OCI-LY1 (cell line): ENCODE measurements around the gene SLC25A13.

Source experiments
- H2AFZ ChIP-seq: fragments of 200-600 bp; sonication (generic), shearing (Covaris generic); 2 replicates; pipeline ENCODE4 v1.6.0; 2014; ENCODE audit warnings: antibody characterized with exemption, mild to moderate bottlenecking, low read length
- H3F3A ChIP-seq: fragments of 200-600 bp; sonication (generic), shearing (Covaris generic); 2 replicates; pipeline ENCODE4 v1.6.0; 2014; ENCODE audit warnings: mild to moderate bottlenecking, antibody characterized with exemption, low read length, moderate library complexity; ENCODE audit not compliant: insufficient read depth
- H3K27ac ChIP-seq: fragments of 200-600 bp; sonication (generic); 2 replicates; pipeline ENCODE4 v1.5.1; 2014; ENCODE audit warnings: low read length, mixed run types, mild to moderate bottlenecking, low read depth; ENCODE audit not compliant: poor library complexity, severe bottlenecking
- H3K27me3 ChIP-seq: fragments of 200-600 bp; sonication (generic); 2 replicates; pipeline ENCODE4 v1.6.0; 2014; ENCODE audit warnings: antibody characterized with exemption, mild to moderate bottlenecking, low read length, moderate library complexity; ENCODE audit not compliant: insufficient read depth
- H3K36me3 ChIP-seq: fragments of 200-600 bp; sonication (generic); 2 replicates; pipeline ENCODE4 v1.6.1; 2014; ENCODE audit warnings: mild to moderate bottlenecking, antibody characterized with exemption, low read length, moderate library complexity, mixed read lengths; ENCODE audit not compliant: insufficient read depth
- H3K4me1 ChIP-seq: fragments of 200-600 bp; sonication (generic); 2 replicates; pipeline ENCODE4 v1.5.1; 2014; ENCODE audit warnings: mild to moderate bottlenecking, low read length, moderate library complexity; ENCODE audit not compliant: insufficient read depth, severe bottlenecking
- H3K4me2 ChIP-seq: fragments of 200-600 bp; sonication (generic), shearing (Covaris generic); 2 replicates; pipeline ENCODE4 v1.6.1; 2014; ENCODE audit warnings: low read length
- H3K4me3 ChIP-seq: fragments of 200-600 bp; sonication (generic); 2 replicates; pipeline ENCODE4 v1.5.1; 2014; ENCODE audit warnings: low read length, low read depth, mild to moderate bottlenecking, mixed read lengths; ENCODE audit not compliant: poor library complexity, severe bottlenecking
- H3K79me2 ChIP-seq: fragments of 200-600 bp; shearing (Covaris generic); 2 replicates; pipeline ENCODE4 v1.6.1; 2016; ENCODE audit warnings: mixed run types, low read length, mixed read lengths; ENCODE audit not compliant: insufficient read depth
- H3K9ac ChIP-seq: fragments of 200-600 bp; sonication (generic), shearing (Covaris generic); 2 replicates; pipeline ENCODE4 v1.6.1; 2014; ENCODE audit warnings: mild to moderate bottlenecking, low read length, mixed read lengths
- H3K9me2 ChIP-seq: fragments of 200-600 bp; sonication (generic), shearing (Covaris generic); 2 replicates; pipeline ENCODE4 v1.6.1; 2014; ENCODE audit warnings: low read depth, mild to moderate bottlenecking, low read length, mixed read lengths
- H3K9me3 ChIP-seq: fragments of 200-600 bp; shearing (Covaris generic); 2 replicates; pipeline ENCODE4 v1.6.1; 2014; ENCODE audit warnings: low read length, mixed read lengths
- H4K20me1 ChIP-seq: fragments of 200-600 bp; sonication (generic), shearing (Covaris generic); 2 replicates; pipeline ENCODE4 v1.6.0; 2016; ENCODE audit warnings: mild to moderate bottlenecking, low read length; ENCODE audit not compliant: insufficient read depth
- EZH2 ChIP-seq: fragments of 200-600 bp; sonication (generic), shearing (Covaris generic); IDR thresholded peaks from 2 replicates; pipeline ENCODE4 v1.8.0; 2017; ENCODE audit warnings: borderline replicate concordance, mixed run types, mild to moderate bottlenecking, antibody characterized with exemption, low read length, moderate library complexity, mixed read lengths
- TF ChIP-seq, protein P1 (sequence below): fragments of 200-600 bp; sonication (generic), shearing (Covaris generic); IDR thresholded peaks from 2 replicates; pipeline ENCODE4 v1.5.1; 2017; ENCODE audit warnings: mild to moderate bottlenecking, antibody characterized with exemption, low read length, moderate library complexity, mixed read lengths

The SLC25A13 gene

DNA sequence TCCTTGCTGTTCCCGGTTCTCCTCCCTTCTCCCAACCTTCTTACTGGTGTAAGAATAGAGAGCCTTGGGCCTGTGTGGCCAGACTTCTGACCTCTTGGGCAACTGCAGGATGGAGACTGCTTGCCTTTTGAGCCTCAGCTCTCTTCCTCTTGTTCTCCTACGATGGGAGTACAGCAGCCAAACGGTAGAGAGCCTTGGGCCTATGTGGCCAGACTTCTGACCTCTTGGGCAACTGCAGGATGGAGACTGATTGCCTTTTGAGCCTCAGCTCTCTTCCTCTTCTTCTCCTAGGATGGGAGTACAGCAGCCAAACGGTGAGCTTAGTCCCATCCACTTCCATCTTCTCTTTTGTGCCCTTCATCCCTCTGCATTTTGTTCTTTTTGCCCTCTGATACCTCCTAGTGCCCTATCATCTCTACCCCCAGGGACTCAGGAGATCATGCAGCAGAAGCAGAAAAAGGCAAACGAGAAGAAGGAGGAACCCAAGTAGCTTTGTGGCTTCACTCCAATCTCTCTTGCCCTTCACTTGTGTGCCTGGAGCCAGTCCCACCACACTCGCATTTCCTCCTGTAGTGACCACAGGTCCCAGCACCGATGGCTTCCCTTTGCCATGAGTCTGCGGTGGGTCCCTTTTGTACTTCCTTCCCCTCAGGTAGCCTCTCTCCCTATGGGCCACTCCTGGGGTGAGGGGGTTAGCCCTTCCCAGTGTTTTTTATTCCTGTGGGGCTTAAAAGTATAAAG lies 15.3 kb downstream of the SLC25A13 start:
- Histone ChIP-seq H3K4me3 (no peak overlapping the region), H3K4me1 (no peaks in the 10 kb centered on the region), H3K4me2 (no peak overlapping the region), H3K27ac (no peak overlapping the region), H3F3A (no peaks in the 10 kb centered on the region), H3K9me3 (no peaks in the 10 kb centered on the region), H4K20me1 (no peaks in the 10 kb centered on the region), H3K9me2 (no peaks in the 10 kb centered on the region), H3K79me2 (no peaks in the 10 kb centered on the region), H2AFZ (no peak overlapping the region), H3K36me3 (no peaks in the 10 kb centered on the region), H3K9ac (no peak overlapping the region), H3K27me3 (no peaks in the 10 kb centered on the region)
- TF ChIP-seq EZH2, result no peak
- TF ChIP-seq, protein P1, sequence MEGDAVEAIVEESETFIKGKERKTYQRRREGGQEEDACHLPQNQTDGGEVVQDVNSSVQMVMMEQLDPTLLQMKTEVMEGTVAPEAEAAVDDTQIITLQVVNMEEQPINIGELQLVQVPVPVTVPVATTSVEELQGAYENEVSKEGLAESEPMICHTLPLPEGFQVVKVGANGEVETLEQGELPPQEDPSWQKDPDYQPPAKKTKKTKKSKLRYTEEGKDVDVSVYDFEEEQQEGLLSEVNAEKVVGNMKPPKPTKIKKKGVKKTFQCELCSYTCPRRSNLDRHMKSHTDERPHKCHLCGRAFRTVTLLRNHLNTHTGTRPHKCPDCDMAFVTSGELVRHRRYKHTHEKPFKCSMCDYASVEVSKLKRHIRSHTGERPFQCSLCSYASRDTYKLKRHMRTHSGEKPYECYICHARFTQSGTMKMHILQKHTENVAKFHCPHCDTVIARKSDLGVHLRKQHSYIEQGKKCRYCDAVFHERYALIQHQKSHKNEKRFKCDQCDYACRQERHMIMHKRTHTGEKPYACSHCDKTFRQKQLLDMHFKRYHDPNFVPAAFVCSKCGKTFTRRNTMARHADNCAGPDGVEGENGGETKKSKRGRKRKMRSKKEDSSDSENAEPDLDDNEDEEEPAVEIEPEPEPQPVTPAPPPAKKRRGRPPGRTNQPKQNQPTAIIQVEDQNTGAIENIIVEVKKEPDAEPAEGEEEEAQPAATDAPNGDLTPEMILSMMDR, result no peak

DNA sequence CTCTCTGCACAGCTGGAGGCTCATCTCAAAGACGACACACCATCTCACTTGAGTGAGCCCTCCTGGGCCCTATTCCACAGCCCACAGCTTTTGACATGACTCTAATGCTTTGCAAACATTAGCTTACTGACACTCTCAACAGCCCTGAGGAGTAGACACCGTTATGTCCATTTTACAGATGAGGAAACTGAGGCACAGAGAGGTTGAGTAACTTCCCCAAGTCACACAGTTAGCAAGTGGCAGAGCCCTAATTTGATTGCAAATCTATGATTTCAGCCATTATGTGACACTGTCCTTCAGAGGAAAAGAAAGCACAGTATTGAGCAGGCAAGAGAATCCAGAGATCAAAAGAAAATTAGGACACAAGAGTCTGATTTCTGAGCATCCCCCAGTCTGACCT lies 16.0 kb downstream of the SLC25A13 start:
- H3K27ac ChIP-seq, result no peak overlapping the region
- no peaks in the 10 kb centered on the region for H3K4me1 ChIP-seq
- TF ChIP-seq, protein P1, result no peak
- TF ChIP-seq EZH2, result no peak
- H3K4me3 ChIP-seq, result no peak overlapping the region
- H3K9me2 ChIP-seq, result no peaks in the 10 kb centered on the region
- H3K9ac ChIP-seq, result no peak overlapping the region
- H4K20me1 ChIP-seq, result no peaks in the 10 kb centered on the region
- no peaks in the 10 kb centered on the region for H3K27me3 ChIP-seq
- no peaks in the 10 kb centered on the region for H3K79me2 ChIP-seq
- no peaks in the 10 kb centered on the region for H3K36me3 ChIP-seq
- H3K4me2 ChIP-seq, result no peak overlapping the region
- no peaks in the 10 kb centered on the region for H3F3A ChIP-seq
- H2AFZ ChIP-seq, result no peak overlapping the region
- no peaks in the 10 kb centered on the region for H3K9me3 ChIP-seq

DNA sequence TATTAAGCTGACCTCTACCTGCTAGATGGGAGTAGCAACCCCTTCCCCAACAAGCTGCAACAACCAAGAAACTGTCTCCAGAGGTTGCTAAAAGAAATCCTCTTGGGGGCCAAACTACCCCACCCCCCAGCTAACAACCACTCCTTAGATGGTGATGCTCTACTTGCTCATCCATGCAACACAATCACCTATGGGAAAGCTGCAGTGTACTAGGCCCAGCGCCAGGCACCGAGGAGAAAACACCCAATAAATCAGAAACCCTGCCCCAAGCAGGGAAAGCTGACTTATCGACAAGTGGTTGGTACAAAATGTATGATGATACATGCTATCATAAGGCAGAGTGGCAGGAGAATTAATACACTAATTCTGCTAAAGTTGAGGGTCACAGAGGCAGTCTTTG lies 17.3 kb downstream of the SLC25A13 start:
- Histone ChIP-seq H3K4me1 (no peaks in the 10 kb centered on the region), H3K27ac (no peak overlapping the region), H3K4me2 (no peak overlapping the region), H3K4me3 (no peak overlapping the region), H4K20me1 (no peaks in the 10 kb centered on the region), H2AFZ (no peak overlapping the region), H3K9me2 (no peaks in the 10 kb centered on the region), H3K9ac (no peak overlapping the region), H3K9me3 (no peaks in the 10 kb centered on the region), H3K79me2 (no peaks in the 10 kb centered on the region), H3K36me3 (no peaks in the 10 kb centered on the region), H3K27me3 (no peaks in the 10 kb centered on the region), H3F3A (no peaks in the 10 kb centered on the region)
- TF ChIP-seq EZH2, result no peak
- TF ChIP-seq, protein P1, result no peak
